Esophagus muscularis mucosa (tissue), 3 donors: ENCODE data around the gene SDCBP2.

Source experiments
- POLR2AphosphoS5 ChIP-seq, 2 donors: sonication (generic); formaldehyde crosslinking; IDR thresholded peaks; one replicate each; pipeline ENCODE4 v1.6.1; 2017; ENCODE audit warnings: antibody characterized with exemption in 2 of 2
- TF ChIP-seq, protein P1 (sequence below), 3 experiments: fragments of 200-600 bp in 2 of 3; fragments of 450-650 bp in 1 of 3; sonication (generic) in 2 of 3; IDR thresholded peaks; one replicate each; pipeline ENCODE4 v1.5.1; 2017 to 2019; ENCODE audit warnings: antibody characterized with exemption in 3 of 3, mild to moderate bottlenecking in 2 of 3, moderate library complexity in 1 of 3

DNA sequence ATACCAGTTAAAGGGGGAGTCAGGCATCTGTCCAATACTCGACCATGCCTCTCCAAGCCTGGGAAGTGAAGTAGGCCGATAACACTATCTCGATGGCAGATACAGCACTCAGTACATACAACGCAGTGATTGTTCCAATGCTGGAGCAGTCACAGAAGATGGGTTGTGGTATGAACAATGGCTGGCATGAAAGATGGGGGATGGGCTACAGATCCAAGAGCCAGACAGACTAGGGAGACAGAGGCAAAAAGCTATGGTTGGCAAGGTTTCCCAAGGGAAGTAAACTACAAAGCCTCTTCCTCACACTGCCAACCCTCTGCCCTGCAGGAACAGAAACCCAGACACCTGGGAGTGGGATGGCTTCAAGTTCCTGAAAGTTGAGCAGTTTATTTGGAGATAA lies 44.7 kb upstream of the SDCBP2 start:
- TF ChIP-seq, protein P1, sequence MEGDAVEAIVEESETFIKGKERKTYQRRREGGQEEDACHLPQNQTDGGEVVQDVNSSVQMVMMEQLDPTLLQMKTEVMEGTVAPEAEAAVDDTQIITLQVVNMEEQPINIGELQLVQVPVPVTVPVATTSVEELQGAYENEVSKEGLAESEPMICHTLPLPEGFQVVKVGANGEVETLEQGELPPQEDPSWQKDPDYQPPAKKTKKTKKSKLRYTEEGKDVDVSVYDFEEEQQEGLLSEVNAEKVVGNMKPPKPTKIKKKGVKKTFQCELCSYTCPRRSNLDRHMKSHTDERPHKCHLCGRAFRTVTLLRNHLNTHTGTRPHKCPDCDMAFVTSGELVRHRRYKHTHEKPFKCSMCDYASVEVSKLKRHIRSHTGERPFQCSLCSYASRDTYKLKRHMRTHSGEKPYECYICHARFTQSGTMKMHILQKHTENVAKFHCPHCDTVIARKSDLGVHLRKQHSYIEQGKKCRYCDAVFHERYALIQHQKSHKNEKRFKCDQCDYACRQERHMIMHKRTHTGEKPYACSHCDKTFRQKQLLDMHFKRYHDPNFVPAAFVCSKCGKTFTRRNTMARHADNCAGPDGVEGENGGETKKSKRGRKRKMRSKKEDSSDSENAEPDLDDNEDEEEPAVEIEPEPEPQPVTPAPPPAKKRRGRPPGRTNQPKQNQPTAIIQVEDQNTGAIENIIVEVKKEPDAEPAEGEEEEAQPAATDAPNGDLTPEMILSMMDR (IDR thresholded peaks at IDR 0.05), result no peak
- no peak for TF ChIP-seq POLR2AphosphoS5 (IDR thresholded peaks at IDR 0.05)
